H9 (cell line): ENCODE results near the gene STK38L. TPM values are rescaled to one million over a fixed set of nuclear protein-coding genes. Genes with fewer than 3 reads are reported as not detected.

Source experiments
- DNase-seq: peaks from one replicate; pipeline ENCODE4 v3.0.0-alpha.2; 2017
- H2AFZ ChIP-seq: one replicate; pipeline ENCODE4 v1.6.1; 2013; ENCODE audit warnings: mild to moderate bottlenecking, low read length, control low read depth, moderate library complexity
- H2AK5ac ChIP-seq: 2 replicates; pipeline ENCODE4 v1.6.1; 2013; ENCODE audit warnings: low read length, control low read depth, mixed read lengths; ENCODE audit not compliant: insufficient read length
- H2BK120ac ChIP-seq: one replicate; pipeline ENCODE4 v1.6.1; 2013; ENCODE audit warnings: low read depth, mild to moderate bottlenecking, low read length, control low read depth, inconsistent platforms; ENCODE audit not compliant: poor library complexity, severe bottlenecking
- H2BK12ac ChIP-seq: 2 replicates; pipeline ENCODE4 v1.6.1; 2013; ENCODE audit warnings: low read length, control low read depth, mixed read lengths, low read depth; ENCODE audit not compliant: insufficient read length
- H2BK15ac ChIP-seq: 2 replicates; pipeline ENCODE4 v1.6.1; 2013; ENCODE audit warnings: low read depth, low read length, control low read depth
- H2BK20ac ChIP-seq: one replicate; pipeline ENCODE4 v1.6.1; 2013; ENCODE audit warnings: low read depth, mild to moderate bottlenecking, low read length, control low read depth, inconsistent platforms; ENCODE audit not compliant: poor library complexity, severe bottlenecking
- H2BK5ac ChIP-seq: 2 replicates; pipeline ENCODE4 v1.6.1; 2013; ENCODE audit warnings: low read length, control low read depth, mixed read lengths; ENCODE audit not compliant: insufficient read length
- H3K14ac ChIP-seq: 2 replicates; pipeline ENCODE4 v1.6.1; 2013; ENCODE audit warnings: low read length, control low read depth; ENCODE audit not compliant: insufficient read depth
- H3K18ac ChIP-seq: 2 replicates; pipeline ENCODE4 v1.6.1; 2013; ENCODE audit warnings: low read depth, mild to moderate bottlenecking, mixed read lengths, low read length, control low read depth; ENCODE audit not compliant: insufficient read length
- H3K23ac ChIP-seq: 2 replicates; pipeline ENCODE4 v1.6.1; 2013; ENCODE audit warnings: low read length, control low read depth, mixed read lengths, low read depth; ENCODE audit not compliant: insufficient read length
- H3K23me2 ChIP-seq: 2 replicates; pipeline ENCODE4 v1.6.1; 2013; ENCODE audit warnings: low read depth, mild to moderate bottlenecking, mixed read lengths, low read length, control low read depth; ENCODE audit not compliant: insufficient read length, poor library complexity, severe bottlenecking
- H3K27ac ChIP-seq: 2 replicates; pipeline ENCODE4 v1.5.1; 2013; ENCODE audit warnings: low read length, control low read depth, mixed read lengths, low read depth; ENCODE audit not compliant: insufficient read length
- H3K27me3 ChIP-seq: 2 replicates; pipeline ENCODE4 v1.6.1; 2013; ENCODE audit warnings: low read length, control low read depth, inconsistent platforms; ENCODE audit not compliant: insufficient read depth
- H3K4ac ChIP-seq: 2 replicates; pipeline ENCODE4 v1.6.1; 2013; ENCODE audit warnings: low read depth, mild to moderate bottlenecking, control low read depth, inconsistent platforms, low read length, moderate library complexity
- H3K4me1 ChIP-seq: 2 replicates; pipeline ENCODE4 v1.6.1; 2013; ENCODE audit warnings: low read length, control low read depth, inconsistent platforms; ENCODE audit not compliant: insufficient read depth
- H3K4me2 ChIP-seq: 2 replicates; pipeline ENCODE4 v1.6.1; 2013; ENCODE audit warnings: low read length, control low read depth, mixed read lengths; ENCODE audit not compliant: insufficient read length, insufficient read depth
- H3K56ac ChIP-seq: 2 replicates; pipeline ENCODE4 v1.6.1; 2013; ENCODE audit warnings: low read depth, mild to moderate bottlenecking, mixed read lengths, low read length, control low read depth; ENCODE audit not compliant: insufficient read length
- H3K79me1 ChIP-seq: 2 replicates; pipeline ENCODE4 v1.6.1; 2013; ENCODE audit warnings: low read depth, mild to moderate bottlenecking, moderate library complexity, low read length, control low read depth, inconsistent platforms; ENCODE audit not compliant: insufficient read depth, poor library complexity, severe bottlenecking
- H3K79me2 ChIP-seq: 2 replicates; pipeline ENCODE4 v1.6.1; 2013; ENCODE audit warnings: low read length, control low read depth, inconsistent platforms; ENCODE audit not compliant: insufficient read depth
- H3K9ac ChIP-seq: 2 replicates; pipeline ENCODE4 v1.6.1; 2013; ENCODE audit warnings: low read length, control low read depth, mixed read lengths; ENCODE audit not compliant: insufficient read length; ENCODE audit errors: extremely low read depth
- H3K9me3 ChIP-seq: one replicate; pipeline ENCODE4 v1.6.1; 2013; ENCODE audit warnings: low read depth, low read length, inconsistent platforms; ENCODE audit not compliant: control insufficient read depth
- H3T11ph ChIP-seq: one replicate; pipeline ENCODE4 v1.6.1; 2013; ENCODE audit warnings: mild to moderate bottlenecking, low read length, control low read depth, inconsistent platforms
- H4K20me1 ChIP-seq: one replicate; pipeline ENCODE4 v1.6.1; 2013; ENCODE audit not compliant: control insufficient read depth, insufficient read length, insufficient read depth
- H4K5ac ChIP-seq: 2 replicates; pipeline ENCODE4 v1.6.1; 2013; ENCODE audit warnings: low read depth, mild to moderate bottlenecking, mixed read lengths, low read length, control low read depth; ENCODE audit not compliant: insufficient read length
- H4K8ac ChIP-seq: replicated peaks from 2 replicates; pipeline ENCODE4 v1.6.1; 2013; ENCODE audit warnings: low read length, control low read depth, mixed read lengths, low read depth; ENCODE audit not compliant: insufficient read length
- H4K91ac ChIP-seq: 2 replicates; pipeline ENCODE4 v1.6.1; 2013; ENCODE audit warnings: low read depth, mild to moderate bottlenecking, moderate library complexity, mixed read lengths, low read length, control low read depth; ENCODE audit not compliant: insufficient read length
- H3K27ac Mint-ChIP-seq, 3 experiments: 2 replicates in 2 of 3; 3 replicates in 1 of 3; pipeline ENCODE4 v1.8.0; 2020 to 2021; ENCODE audit warnings: mixed read lengths in 3 of 3, mild to moderate bottlenecking in 1 of 3, moderate library complexity in 1 of 3
- H3K27me3 Mint-ChIP-seq: 2 replicates; pipeline ENCODE4 v1.8.0; 2021; ENCODE audit warnings: low read depth, mild to moderate bottlenecking, moderate library complexity, mixed read lengths
- H3K36me3 Mint-ChIP-seq, 3 experiments: 2 replicates in 2 of 3; 3 replicates in 1 of 3; pipeline ENCODE4 v1.8.0; 2020 to 2021; ENCODE audit warnings: low read depth in 3 of 3, mixed read lengths in 3 of 3; ENCODE audit not compliant: insufficient read depth in 1 of 3
- H3K4me1 Mint-ChIP-seq, 2 experiments: 2 replicates each; pipeline ENCODE4 v1.8.0; 2020; ENCODE audit warnings: mixed read lengths in 2 of 2
- H3K4me3 Mint-ChIP-seq, 2 experiments: 2 replicates in 1 of 2; 3 replicates in 1 of 2; pipeline ENCODE4 v1.8.0; 2020 to 2021; ENCODE audit warnings: mild to moderate bottlenecking in 2 of 2, mixed read lengths in 2 of 2, moderate library complexity in 1 of 2
- H3K9me3 Mint-ChIP-seq, 2 experiments: 2 replicates in 1 of 2; 3 replicates in 1 of 2; pipeline ENCODE4 v1.8.0; 2020; ENCODE audit warnings: mild to moderate bottlenecking in 2 of 2, mixed read lengths in 2 of 2, moderate library complexity in 1 of 2
- CTCF ChIP-seq: fragments of 200-600 bp; sonication (generic); conservative IDR thresholded peaks from 3 replicates; pipeline ENCODE4 v1.8.0; 2021; ENCODE audit warnings: antibody characterized with exemption, mild to moderate bottlenecking
- WGBS: extraction: QIAGEN DNeasy Blood & Tissue Kit; methylation state at CpG from one replicate; pipeline ENCODE4 v1.1.7; 2013; ENCODE audit warnings: missing lambda C conversion rate, low lambda C conversion rate, mixed read lengths; ENCODE audit not compliant: insufficient read length; ENCODE audit errors: extremely low coverage; 5-methylcytosine and 5-hydroxymethylcytosine counted together
- total RNA-seq: library from RNA; stranded (reverse); gene quantifications from 2 replicates; pipeline ENCODE4 v1.2.1, GENCODE V29; 2021

STK38L gene
- total RNA-seq, 1 experiment from 2014 or later, result 44.9 TPM

DNA sequence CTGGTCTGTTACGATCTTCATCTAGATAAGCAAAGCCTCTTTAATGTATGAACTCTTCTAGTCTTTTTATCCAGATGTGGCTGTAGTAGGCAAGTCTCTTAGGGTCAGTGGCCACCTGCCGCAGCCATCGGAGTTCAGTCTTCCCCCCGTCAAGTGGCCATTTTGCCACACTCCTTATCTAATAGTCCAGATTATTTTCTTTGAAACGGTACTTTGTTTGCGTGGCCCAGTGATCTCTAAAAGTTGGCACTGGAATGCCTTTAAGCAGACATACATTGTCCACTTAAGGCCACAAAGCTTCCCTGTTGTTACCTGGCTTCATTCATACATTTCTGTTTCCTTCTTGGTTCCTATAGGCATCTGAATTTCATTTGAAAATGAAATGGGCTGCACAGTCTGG, 52.6 kb downstream of the STK38L start:
- no peak overlapping the region for H4K5ac ChIP-seq
- peaks cover 11% of the 10 kb centered on the region in 2 experiments; a peak in 4 of 5 replicates for H3K9me3 Mint-ChIP-seq
- no peaks in the 10 kb centered on the region for H3K23me2 ChIP-seq
- no peak overlapping the region for H2BK5ac ChIP-seq
- no peak overlapping the region for H2BK12ac ChIP-seq
- no peak overlapping the region for H2BK15ac ChIP-seq
- H3K9ac ChIP-seq, result no peak overlapping the region
- peaks cover 2% of the 10 kb centered on the region; the same call in 1 of the 2 replicates for H3K4me1 ChIP-seq
- H3K9me3 ChIP-seq, result no peaks in the 10 kb centered on the region
- H3K27ac ChIP-seq, result no peak overlapping the region
- H3K14ac ChIP-seq, result no peak overlapping the region
- no peaks in the 10 kb centered on the region for H3K79me1 ChIP-seq
- no peaks in the 10 kb centered on the region for H4K20me1 ChIP-seq
- no peak overlapping the region for H4K8ac ChIP-seq
- H3K27me3 Mint-ChIP-seq, result no peaks in the 10 kb centered on the region
- no peak overlapping the region for H3T11ph ChIP-seq
- H3K4me1 Mint-ChIP-seq, result peaks cover 7 to 26% of the 10 kb centered on the region in 2 experiments
- H3K4me2 ChIP-seq, result no peak overlapping the region
- no peak overlapping the region for H2AFZ ChIP-seq
- H3K23ac ChIP-seq, result no peak overlapping the region
- no peak overlapping the region for H2AK5ac ChIP-seq
- no peak overlapping the region for H3K56ac ChIP-seq
- no peak overlapping the region for H3K4ac ChIP-seq
- no peak for DNase-seq
- peaks cover 20 to 34% (median 32%) of the 10 kb centered on the region in 3 experiments for H3K36me3 Mint-ChIP-seq
- no peaks in the 10 kb centered on the region for H3K27me3 ChIP-seq
- no peaks in the 10 kb centered on the region; the same call in 1 of the 2 replicates for H3K79me2 ChIP-seq
- no CpG with 5 or more reads among the region's 6 CpGs for WGBS
- H2BK20ac ChIP-seq, result no peak overlapping the region
- no peak overlapping the region for H4K91ac ChIP-seq
- H3K27ac Mint-ChIP-seq, result peak overlapping the region in 1 of 3 experiments; percentile 87; a peak in 2 of 7 replicates
- H2BK120ac ChIP-seq, result no peak overlapping the region
- H3K18ac ChIP-seq, result no peak overlapping the region
- no peak overlapping the region for H3K4me3 Mint-ChIP-seq
- TF ChIP-seq CTCF, result no peak
